ENCODE measurements around the gene DLG2. TPM values are rescaled to one million over a fixed set of nuclear protein-coding genes. Genes with fewer than 3 reads are reported as not detected.

DLG2 gene
- total RNA-seq, 1 experiment from 2014 or later: 17.5 TPM

GRCh38 chr11:83957038-83957900 lies 1669.9 kb downstream of the DLG2 start (continued):
- no peak for TF ChIP-seq ZNF281 (CRISPR knock-in tag; IDR thresholded peaks at IDR 0.05)
- TF ChIP-seq ESRRA (CRISPR knock-in tag; IDR thresholded peaks at IDR 0.05; ENCODE audit: borderline replicate concordance): no peak

GRCh38 chr11:83956119-83956697 lies 1670.9 kb downstream of the DLG2 start:
- no peaks in the 10 kb centered on the region for H3K27me3 Mint-ChIP-seq (ENCODE audit: low read depth)
- ChIA-PET CTCF (no interaction called here), POLR2A (no interaction called here)
- ATAC-seq (no peak), DNase-seq (ENCODE audit: low spot score) (no peak)
- no peak overlapping the region for H3K4me3 Mint-ChIP-seq
- no peaks in the 10 kb centered on the region for H3K36me3 Mint-ChIP-seq
- no peak overlapping the region for H3K27ac Mint-ChIP-seq
- H3K4me1 Mint-ChIP-seq: peaks cover 9% of the 10 kb centered on the region
- no peaks in the 10 kb centered on the region for H3K9me3 Mint-ChIP-seq
- no peak for TF ChIP-seq E2F4 (CRISPR knock-in tag; IDR thresholded peaks at IDR 0.05; ENCODE audit: borderline replicate concordance, low read depth)
- TF ChIP-seq PRDM15 (CRISPR knock-in tag; IDR thresholded peaks at IDR 0.05): no peak
- no peak for TF ChIP-seq IRF2 (CRISPR knock-in tag; IDR thresholded peaks at IDR 0.05; ENCODE audit: borderline replicate concordance, low read depth)
- TF ChIP-seq AFF4 (CRISPR knock-in tag; IDR thresholded peaks at IDR 0.05; ENCODE audit: borderline replicate concordance): no peak
- TF ChIP-seq CTCF (IDR thresholded peaks at IDR 0.05): no peak
- TF ChIP-seq ZNF219 (CRISPR knock-in tag; IDR thresholded peaks at IDR 0.05; ENCODE audit: borderline replicate concordance): no peak
- TF ChIP-seq FOXJ3 (CRISPR knock-in tag; IDR thresholded peaks at IDR 0.05; ENCODE audit: borderline replicate concordance): no peak
- TF ChIP-seq HMGXB4 (CRISPR knock-in tag; IDR thresholded peaks at IDR 0.05): no peak
- TF ChIP-seq MXD4 (CRISPR knock-in tag; IDR thresholded peaks at IDR 0.05; ENCODE audit: borderline replicate concordance): no peak
- no peak for TF ChIP-seq ATF3 (CRISPR knock-in tag; conservative IDR thresholded peaks at IDR 0.05)
- TF ChIP-seq PRRX2 (CRISPR knock-in tag; IDR thresholded peaks at IDR 0.05): no peak
- TF ChIP-seq ZNF512 (CRISPR knock-in tag; IDR thresholded peaks at IDR 0.05; ENCODE audit: borderline replicate concordance): no peak
- TF ChIP-seq OVOL2 (CRISPR knock-in tag; IDR thresholded peaks at IDR 0.05; ENCODE audit: borderline replicate concordance): no peak

Measured in WTC11 (cell line).